DOHH2 (cell line): ENCODE measurements around the gene TNNC2.
A peak's percentile ranks its signal among the peaks of the same experiment; 100 is the strongest.

Experiments used
- CTCF ChIP-seq: fragments of 200-600 bp; sonication (generic); IDR thresholded peaks from one replicate; pipeline ENCODE4 v1.5.1; 2014; ENCODE audit warnings: antibody characterized with exemption, mild to moderate bottlenecking, low read depth, low read length; ENCODE audit not compliant: poor library complexity, severe bottlenecking
- EZH2phosphoT487 ChIP-seq: fragments of 200-600 bp; sonication (generic); IDR thresholded peaks from 2 replicates; pipeline ENCODE4 v1.6.1; 2017; ENCODE audit warnings: borderline replicate concordance, mild to moderate bottlenecking, antibody characterized with exemption, low read length, moderate library complexity, mixed read lengths

- TF ChIP-seq CTCF = peak; percentile 79
- TF ChIP-seq EZH2phosphoT487 = no peak
Observed at GRCh38 chr20:45798935-45799642, 28.0 kb downstream of the TNNC2 start.
